Measurements from ENCODE around the gene DPP9. TPM values are rescaled to one million over a fixed set of nuclear protein-coding genes. Genes with fewer than 3 reads are reported as not detected.

Gene DPP9
- total RNA-seq, 1 experiment from 2014 or later: 46.4 TPM

DNA sequence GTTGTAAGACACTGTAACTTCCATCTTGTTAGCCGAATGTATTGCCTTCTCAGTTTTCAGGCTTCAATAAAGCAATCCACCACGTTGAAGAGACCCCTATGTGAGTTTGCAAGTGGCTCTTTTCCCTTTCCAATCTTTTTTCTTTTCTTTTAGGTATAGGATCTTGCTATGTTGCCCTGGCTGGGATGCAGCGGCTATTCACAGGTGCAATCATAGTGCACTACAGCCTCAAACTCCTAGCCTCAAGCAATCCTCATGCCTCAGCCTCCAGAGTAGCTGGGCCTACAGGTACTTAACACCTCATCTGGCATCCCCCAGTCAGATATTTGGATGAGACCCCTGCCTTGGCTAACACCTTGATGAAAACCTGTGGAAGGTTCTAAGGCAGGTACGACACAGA is 34.4 kb upstream of the DPP9 start:
- no CpG with 5 or more reads among the region's 4 CpGs for WGBS (ENCODE audit: extremely low coverage, insufficient read length, low lambda C conversion rate)
- H3K9me3 ChIP-seq (ENCODE audit: control insufficient read depth, low read depth, low read length): no peaks in the 10 kb centered on the region
- H3K18ac ChIP-seq (ENCODE audit: insufficient read length, low read depth, low read length): no peak overlapping the region
- H3K9me3 Mint-ChIP-seq: no peaks in the 10 kb centered on the region
- no peaks in the 10 kb centered on the region for H3K79me1 ChIP-seq (ENCODE audit: insufficient read depth, low read depth, low read length, poor library complexity, severe bottlenecking)
- no peak overlapping the region for H3K4me3 Mint-ChIP-seq
- no peak overlapping the region for H2BK12ac ChIP-seq (ENCODE audit: insufficient read length, low read depth, low read length)
- H4K91ac ChIP-seq (ENCODE audit: insufficient read length, low read depth, low read length): no peak overlapping the region
- no peak overlapping the region for H3K4me2 ChIP-seq (ENCODE audit: insufficient read depth, insufficient read length, low read length)
- peaks cover 4% of the 10 kb centered on the region for H3K23me2 ChIP-seq (ENCODE audit: insufficient read length, low read depth, low read length, poor library complexity, severe bottlenecking)
- no peak overlapping the region for H4K5ac ChIP-seq (ENCODE audit: insufficient read length, low read depth, low read length)
- H3K4ac ChIP-seq (ENCODE audit: low read depth, low read length): no peak overlapping the region
- peaks cover 44% of the 10 kb centered on the region for H3K27me3 Mint-ChIP-seq (ENCODE audit: low read depth)
- no peak overlapping the region for H3T11ph ChIP-seq (ENCODE audit: low read length)
- no peak overlapping the region for H2AFZ ChIP-seq (ENCODE audit: low read length)
- TF ChIP-seq CTCF (conservative IDR thresholded peaks at IDR 0.05): no peak
- no peak overlapping the region for H3K56ac ChIP-seq (ENCODE audit: insufficient read length, low read depth, low read length)
- no peak overlapping the region for H2BK15ac ChIP-seq (ENCODE audit: low read depth, low read length)
- H3K4me1 ChIP-seq (ENCODE audit: insufficient read depth, low read length): no peaks in the 10 kb centered on the region; the same call in 1 of the 2 replicates
- no peak overlapping the region for H3K9ac ChIP-seq (ENCODE audit: extremely low read depth, insufficient read length, low read length)
- H3K27ac Mint-ChIP-seq: no peak overlapping the region
- no peak overlapping the region for H3K14ac ChIP-seq (ENCODE audit: insufficient read depth, low read length)
- H3K4me1 Mint-ChIP-seq: peaks cover 3 to 8% of the 10 kb centered on the region in 2 experiments
- H3K79me2 ChIP-seq (ENCODE audit: insufficient read depth, low read length): no peaks in the 10 kb centered on the region
- no peak overlapping the region for H2AK5ac ChIP-seq (ENCODE audit: insufficient read length, low read length)
- no peaks in the 10 kb centered on the region; the same call in 1 of the 2 replicates for H3K27me3 ChIP-seq (ENCODE audit: insufficient read depth, low read length)
- no peak overlapping the region for H3K23ac ChIP-seq (ENCODE audit: insufficient read length, low read depth, low read length)
- H4K8ac ChIP-seq (replicated peaks; ENCODE audit: insufficient read length, low read depth, low read length): no peak overlapping the region
- H2BK20ac ChIP-seq (ENCODE audit: low read depth, low read length, poor library complexity, severe bottlenecking): no peak overlapping the region
- no peaks in the 10 kb centered on the region for H4K20me1 ChIP-seq (ENCODE audit: control insufficient read depth, insufficient read depth, insufficient read length)
- H3K27ac ChIP-seq (ENCODE audit: insufficient read length, low read depth, low read length): no peak overlapping the region
- H3K36me3 Mint-ChIP-seq (ENCODE audit: insufficient read depth in 1 of 3, low read depth in 3 of 3): no peaks in the 10 kb centered on the region
- no peak overlapping the region for H2BK5ac ChIP-seq (ENCODE audit: insufficient read length, low read length)
- no peak for DNase-seq
- H2BK120ac ChIP-seq (ENCODE audit: low read depth, low read length, poor library complexity, severe bottlenecking): no peak overlapping the region
